HEK293 (cell line): ENCODE data around the gene CLEC4G.

Experiments used
- CTCF ChIP-seq: fragments of 450-650 bp; formaldehyde crosslinking; IDR thresholded peaks from 2 replicates; pipeline ENCODE4 v1.5.1; 2016; ENCODE audit warnings: missing biosample characterization, missing genetic modification characterization
- ZNF146 ChIP-seq: fragments of 450-650 bp; formaldehyde crosslinking; IDR thresholded peaks from 2 replicates; pipeline ENCODE4 v1.5.1; 2016; ENCODE audit warnings: missing biosample characterization, missing genetic modification characterization
- ZNF274 ChIP-seq, 2 experiments: fragments of 200-500 bp in 1 of 2; fragments of 450-650 bp in 1 of 2; sonication (Bioruptor generic) in 1 of 2; formaldehyde crosslinking in 1 of 2; IDR thresholded peaks; 2 replicates each; pipeline versions ENCODE4 v1.5.1 to v1.6.1; 2014 to 2016; ENCODE audit warnings: borderline replicate concordance in 1 of 2, inconsistent platforms in 1 of 2, low read length in 1 of 2, missing biosample characterization in 1 of 2, missing genetic modification characterization in 1 of 2
- ZNF423 ChIP-seq: fragments of 450-650 bp; formaldehyde crosslinking; IDR thresholded peaks from 2 replicates; pipeline ENCODE4 v1.5.1; 2016; ENCODE audit warnings: missing biosample characterization, missing genetic modification characterization

GRCh38 chr19:7725791-7726190 lies 6.1 kb downstream of the CLEC4G start:
- TF ChIP-seq ZNF146: no peak
- TF ChIP-seq ZNF423 (tag by site-specific recombination): no peak
- no peak for TF ChIP-seq ZNF274 (IDR thresholded peaks at IDR 0.05; ENCODE audit: low read length)
- TF ChIP-seq ZNF274 (tag by site-specific recombination; IDR thresholded peaks at IDR 0.05; ENCODE audit: borderline replicate concordance): no peak
- TF ChIP-seq CTCF (tag by site-specific recombination): no peak
